Measurements from ENCODE around the gene DAAM1. TPM values are rescaled to one million over a fixed set of nuclear protein-coding genes. Genes with fewer than 3 reads are reported as not detected.

DAAM1 gene
- total RNA-seq, 1 donor from 2014 or later, result 39.5 TPM

GRCh38 chr14:59308086-59308485, 119.6 kb downstream of the DAAM1 start:
- Mint-ChIP-seq H3K4me1 (peaks cover 19% of the 10 kb centered on the region), H3K27ac (no peak overlapping the region), H3K9me3 (no peaks in the 10 kb centered on the region), H3K27me3 (ENCODE audit: insufficient read depth, low read depth) (no peaks in the 10 kb centered on the region), H3K4me3 (no peak overlapping the region), H3K36me3 (peaks cover 2% of the 10 kb centered on the region)
- Histone ChIP-seq H3K4me2 (no peak overlapping the region), H3K9me3 (ENCODE audit: low read depth) (no peaks in the 10 kb centered on the region), H2AFZ (replicated peaks) (no peak overlapping the region), H3K9ac (no peak overlapping the region), H3K27me3 (no peaks in the 10 kb centered on the region), H4K20me1 (ENCODE audit: low read depth) (no peaks in the 10 kb centered on the region), H3K4me3 (no peak overlapping the region), H3K79me2 (ENCODE audit: low read depth) (peaks cover 5% of the 10 kb centered on the region), H3F3A (ENCODE audit: low read depth) (no peaks in the 10 kb centered on the region), H3K27ac (no peak overlapping the region), H3K4me1 (peaks cover 7% of the 10 kb centered on the region), H3K36me3 (no peaks in the 10 kb centered on the region)
- TF ChIP-seq CTCF (IDR thresholded peaks at IDR 0.05) (no peak), EZH2 (IDR thresholded peaks at IDR 0.05) (no peak), EZH2phosphoT487 (IDR thresholded peaks at IDR 0.05) (no peak)
- no peak for DNase-seq (ENCODE audit: low spot score)

GRCh38 chr14:59308673-59309072, 120.2 kb downstream of the DAAM1 start:
- Mint-ChIP-seq H3K27ac (no peak overlapping the region), H3K4me1 (peaks cover 19% of the 10 kb centered on the region), H3K27me3 (ENCODE audit: insufficient read depth, low read depth) (no peaks in the 10 kb centered on the region), H3K36me3 (peaks cover 2% of the 10 kb centered on the region), H3K9me3 (no peaks in the 10 kb centered on the region), H3K4me3 (no peak overlapping the region)
- TF ChIP-seq CTCF (IDR thresholded peaks at IDR 0.05) (no peak), EZH2 (IDR thresholded peaks at IDR 0.05) (no peak), EZH2phosphoT487 (IDR thresholded peaks at IDR 0.05) (no peak)
- Histone ChIP-seq H2AFZ (replicated peaks) (no peak overlapping the region), H3K27ac (no peak overlapping the region), H3K9me3 (ENCODE audit: low read depth) (no peaks in the 10 kb centered on the region), H3K4me2 (no peak overlapping the region), H3K4me1 (peaks cover 7% of the 10 kb centered on the region), H4K20me1 (ENCODE audit: low read depth) (no peaks in the 10 kb centered on the region), H3K79me2 (ENCODE audit: low read depth) (peaks cover 5% of the 10 kb centered on the region), H3K36me3 (no peaks in the 10 kb centered on the region), H3K9ac (no peak overlapping the region), H3F3A (ENCODE audit: low read depth) (no peaks in the 10 kb centered on the region), H3K4me3 (no peak overlapping the region), H3K27me3 (no peaks in the 10 kb centered on the region)
- no peak for DNase-seq (ENCODE audit: low spot score)

GRCh38 chr14:59309291-59309900, 120.9 kb downstream of the DAAM1 start:
- H3F3A ChIP-seq (ENCODE audit: low read depth), result no peaks in the 10 kb centered on the region
- H3K79me2 ChIP-seq (ENCODE audit: low read depth), result peaks cover 5% of the 10 kb centered on the region
- no peaks in the 10 kb centered on the region for H3K27me3 Mint-ChIP-seq (ENCODE audit: insufficient read depth, low read depth)
- H3K4me1 ChIP-seq, result peaks cover 7% of the 10 kb centered on the region
- H3K36me3 Mint-ChIP-seq, result no peaks in the 10 kb centered on the region
- H3K4me3 Mint-ChIP-seq, result no peak overlapping the region
- H3K27ac ChIP-seq, result no peak overlapping the region
- H3K27ac Mint-ChIP-seq, result no peak overlapping the region
- no peak overlapping the region for H2AFZ ChIP-seq (replicated peaks)
- H3K36me3 ChIP-seq, result no peaks in the 10 kb centered on the region
- no peak for DNase-seq (ENCODE audit: low spot score)
- no peak overlapping the region for H3K4me2 ChIP-seq
- no peaks in the 10 kb centered on the region for H3K27me3 ChIP-seq
- H3K9ac ChIP-seq, result no peak overlapping the region
- no peaks in the 10 kb centered on the region for H3K9me3 Mint-ChIP-seq
- H3K4me3 ChIP-seq, result no peak overlapping the region
- TF ChIP-seq CTCF (IDR thresholded peaks at IDR 0.05) (no peak), EZH2 (IDR thresholded peaks at IDR 0.05) (no peak), EZH2phosphoT487 (IDR thresholded peaks at IDR 0.05) (no peak)
- peaks cover 19% of the 10 kb centered on the region for H3K4me1 Mint-ChIP-seq
- no peaks in the 10 kb centered on the region for H3K9me3 ChIP-seq (ENCODE audit: low read depth)
- H4K20me1 ChIP-seq (ENCODE audit: low read depth), result no peaks in the 10 kb centered on the region
